ENCODE data around the gene CCR7. TPM values are rescaled to one million over a fixed set of nuclear protein-coding genes. Genes with fewer than 3 reads are reported as not detected.
"Not testable (repeated sequence)": the region's sequence is repeated elsewhere in the genome, so short reads cannot be mapped to it uniquely, and the experiment has no call there.

CCR7 gene
- total and polyA plus RNA-seq, 8 donors: 0.07 to 0.82 (median 0.09) TPM; not detected in 3

GRCh38 chr17:40548982-40549685, 16.1 kb downstream of the CCR7 start:
- no peak overlapping the region for H3K4me3 ChIP-seq
- 41 to 42% methylated on average over 9 of the region's 9 CpGs for WGBS, 2 donors
- no peaks in the 10 kb centered on the region for H3K27me3 ChIP-seq
- ATAC-seq (peak; percentile 27 to 74 (median 52)), DNase-seq (peak in 3 of 6 donors; percentile 32 to 45 (median 43)), FAIRE-seq (no peak)
- peaks cover 9 to 11% (median 9%) of the 10 kb centered on the region in 3 donors for H3K4me1 ChIP-seq
- no peaks in the 10 kb centered on the region for H3K36me3 ChIP-seq
- intact Hi-C loops (cut with DNase I): no loop called here
- H3K9me3 ChIP-seq: no peaks in the 10 kb centered on the region
- peak overlapping the region in 3 of 4 donors; percentile 7 to 58 (median 11) for H3K27ac ChIP-seq
- TF ChIP-seq CTCF (IDR thresholded peaks at IDR 0.05): no peak

- ATAC-seq (no peak), DNase-seq (no peak), FAIRE-seq (no peak)
- no peaks in the 10 kb centered on the region for H3K36me3 ChIP-seq
- no peaks in the 10 kb centered on the region for H3K9me3 ChIP-seq
- no peak overlapping the region for H3K4me3 ChIP-seq
- no peak for TF ChIP-seq CTCF (IDR thresholded peaks at IDR 0.05)
- WGBS, 2 donors: 89 to 93% methylated on average over 9 of the region's 9 CpGs
- H3K4me1 ChIP-seq: peaks cover 9 to 11% (median 9%) of the 10 kb centered on the region in 3 donors
- no peaks in the 10 kb centered on the region for H3K27me3 ChIP-seq
- intact Hi-C loops (cut with DNase I): no loop called here
- H3K27ac ChIP-seq: peak overlapping the region in 3 of 4 donors; percentile 7 to 58 (median 11)
These were observed 16.7 kb downstream of the CCR7 start for GRCh38 chr17:40548491-40548981.

- TF ChIP-seq CTCF (IDR thresholded peaks at IDR 0.05): no peak
- Histone ChIP-seq H3K27ac (no peak overlapping the region), H3K9me3 (no peaks in the 10 kb centered on the region), H3K27me3 (no peaks in the 10 kb centered on the region), H3K36me3 (no peaks in the 10 kb centered on the region), H3K4me3 (no peak overlapping the region), H3K4me1 (peaks cover 9 to 11% (median 9%) of the 10 kb centered on the region in 3 donors)
- WGBS, 2 donors: 82 to 83% methylated on average over 2 of the region's 2 CpGs
- no peak for FAIRE-seq
- intact Hi-C loops (cut with DNase I): no loop called here
- ATAC-seq: no peak
- no peak for DNase-seq
These were observed 17.3 kb downstream of the CCR7 start for GRCh38 chr17:40547785-40548478.

- no peaks in the 10 kb centered on the region for H3K36me3 ChIP-seq
- H3K9me3 ChIP-seq: no peaks in the 10 kb centered on the region
- intact Hi-C loops (cut with DNase I): no loop called here
- H3K27ac ChIP-seq: no peak overlapping the region
- H3K4me1 ChIP-seq: peaks cover 9 to 11% (median 9%) of the 10 kb centered on the region in 3 donors
- ATAC-seq (no peak), DNase-seq (peak in 2 of 6 donors; percentile 11 to 41), FAIRE-seq (no peak)
- WGBS, 2 donors: 76 to 77% methylated on average over 11 of the region's 11 CpGs
- no peaks in the 10 kb centered on the region for H3K27me3 ChIP-seq
- no peak for TF ChIP-seq CTCF (IDR thresholded peaks at IDR 0.05)
- H3K4me3 ChIP-seq: no peak overlapping the region
These were observed 18.0 kb downstream of the CCR7 start for GRCh38 chr17:40547079-40547784.

GRCh38 chr17:40546497-40546896, 18.8 kb downstream of the CCR7 start:
- H3K4me3 ChIP-seq; intact Hi-C loops (cut with DNase I); H3K27ac ChIP-seq; DNase-seq; H3K27me3 ChIP-seq; H3K9me3 ChIP-seq; ATAC-seq; H3K36me3 ChIP-seq; FAIRE-seq: not testable (repeated sequence)
- 78 to 79% methylated on average over 4 of the region's 4 CpGs for WGBS, 2 donors
- peaks cover 9 to 11% (median 9%) of the 10 kb centered on the region in 3 donors for H3K4me1 ChIP-seq

All from pancreas (tissue), 10 donors.